Superior temporal gyrus (tissue), 1 donor: Measurements from ENCODE around the gene PSMG1.
A peak's percentile ranks its signal among the peaks of the same experiment; 100 is the strongest.
"Not testable (repeated sequence)": the region's sequence is repeated elsewhere in the genome, so short reads cannot be mapped to it uniquely, and the experiment has no call there.

Experiments used
- DNase-seq: peaks from one replicate; pipeline ENCODE4 v3.0.0-alpha.2; 2016; ENCODE audit errors: extremely low spot score

The PSMG1 gene

GRCh38 chr21:39156024-39156423, 27.2 kb downstream of the PSMG1 start:
- no peak for DNase-seq

- no peak for DNase-seq
Observed at GRCh38 chr21:39155578-39155977, 27.7 kb downstream of the PSMG1 start.

- DNase-seq: no peak
Observed at GRCh38 chr21:39153842-39154241, 29.4 kb downstream of the PSMG1 start.

- no peak for DNase-seq
Observed at GRCh38 chr21:39153373-39153772, 29.9 kb downstream of the PSMG1 start.

- no peak for DNase-seq
Observed at GRCh38 chr21:39152271-39152670, 31.0 kb downstream of the PSMG1 start.

- DNase-seq: no peak
Observed at GRCh38 chr21:39150877-39151276, 32.4 kb downstream of the PSMG1 start.

- DNase-seq: no peak
Observed at GRCh38 chr21:39150316-39150715, 32.9 kb downstream of the PSMG1 start.

GRCh38 chr21:39149882-39150281, 33.4 kb downstream of the PSMG1 start:
- no peak for DNase-seq

- no peak for DNase-seq
Observed at GRCh38 chr21:39148975-39149374, 34.3 kb downstream of the PSMG1 start.

GRCh38 chr21:39144191-39144590, 39.1 kb downstream of the PSMG1 start:
- DNase-seq: no peak

GRCh38 chr21:39142972-39143371, 40.3 kb downstream of the PSMG1 start:
- DNase-seq: no peak

- DNase-seq: no peak
Observed at GRCh38 chr21:39141502-39141901, 41.7 kb downstream of the PSMG1 start.

GRCh38 chr21:39137248-39138178, 45.7 kb downstream of the PSMG1 start:
- DNase-seq: no peak

- no peak for DNase-seq
Observed at GRCh38 chr21:39136711-39137110, 46.5 kb downstream of the PSMG1 start.

GRCh38 chr21:39136138-39136537, 47.1 kb downstream of the PSMG1 start:
- not testable (repeated sequence) for DNase-seq

- no peak for DNase-seq
Observed at GRCh38 chr21:39134288-39134810, 48.9 kb downstream of the PSMG1 start.

- DNase-seq: no peak
Observed at GRCh38 chr21:39132248-39132647, 51.0 kb downstream of the PSMG1 start.

GRCh38 chr21:39131791-39132190, 51.5 kb downstream of the PSMG1 start:
- no peak for DNase-seq

- no peak for DNase-seq
Observed at GRCh38 chr21:39127506-39127905, 55.7 kb downstream of the PSMG1 start.

GRCh38 chr21:39126486-39126806, 56.8 kb downstream of the PSMG1 start:
- no peak for DNase-seq

- DNase-seq: peak; percentile 70
Observed at GRCh38 chr21:39125752-39126485, 57.3 kb downstream of the PSMG1 start.
